CD14-positive monocyte (primary cell): Measurements from ENCODE around the gene DMGDH. TPM values are rescaled to one million over a fixed set of nuclear protein-coding genes. Genes with fewer than 3 reads are reported as not detected.

Experiments used
- DNase-seq, 3 donors: peaks; one replicate each; pipeline ENCODE4 v3.0.0-alpha.2; 2011 to 2022
- H2AFZ ChIP-seq: 2 replicates; pipeline ENCODE4 v1.6.0; 2012; ENCODE audit warnings: mild to moderate bottlenecking, low read depth, low read length, inconsistent platforms; ENCODE audit not compliant: insufficient read depth, poor library complexity, severe bottlenecking
- H3K27ac ChIP-seq, 2 donors: 1 replicate in 1 of 2; 2 replicates in 1 of 2; pipeline ENCODE4 v1.5.1; 2012 to 2013; ENCODE audit warnings: low read length in 2 of 2, control low read depth in 1 of 2, inconsistent platforms in 1 of 2, low read depth in 1 of 2, mild to moderate bottlenecking in 1 of 2
- H3K27me3 ChIP-seq, 2 donors: one replicate each; pipeline versions ENCODE4 v1.6.0 to v1.6.1; 2011 to 2013; ENCODE audit warnings: low read length in 2 of 2; ENCODE audit not compliant: control insufficient read depth in 2 of 2, insufficient read depth in 2 of 2
- H3K36me3 ChIP-seq, 2 donors: replicated peaks in 1 of 2; 1 replicate in 1 of 2; 2 replicates in 1 of 2; pipeline versions ENCODE4 v1.5.1 to v1.6.1; 2012 to 2013; ENCODE audit warnings: low read length in 2 of 2, control low read depth in 1 of 2, inconsistent platforms in 1 of 2, mild to moderate bottlenecking in 1 of 2; ENCODE audit not compliant: insufficient read depth in 2 of 2, control insufficient read depth in 1 of 2
- H3K4me1 ChIP-seq, 2 donors: 1 replicate in 1 of 2; 2 replicates in 1 of 2; pipeline versions ENCODE4 v1.5.1 to v1.6.1; 2012 to 2013; ENCODE audit warnings: low read length in 2 of 2, control low read depth in 1 of 2, inconsistent platforms in 1 of 2, mild to moderate bottlenecking in 1 of 2, moderate library complexity in 1 of 2; ENCODE audit not compliant: insufficient read depth in 2 of 2, control insufficient read depth in 1 of 2
- H3K4me2 ChIP-seq: replicated peaks from 2 replicates; pipeline ENCODE3; 2012; ENCODE audit warnings: low read length, moderate library complexity, mild to moderate bottlenecking; ENCODE audit not compliant: poor library complexity, severe bottlenecking; ENCODE audit errors: extremely low read depth
- H3K4me3 ChIP-seq, 3 experiments: fragments of 200-600 bp in 1 of 3; sonication (generic) in 1 of 3; replicated peaks in 1 of 3; 1 replicate in 2 of 3; 2 replicates in 1 of 3; pipeline ENCODE4 v1.5.1; 2011 to 2013; ENCODE audit warnings: low read length in 3 of 3, mild to moderate bottlenecking in 3 of 3, control low read depth in 2 of 3, low read depth in 2 of 3, inconsistent platforms in 1 of 3, moderate library complexity in 1 of 3
- H3K79me2 ChIP-seq: 2 replicates; pipeline ENCODE4 v1.6.0; 2012; ENCODE audit warnings: mild to moderate bottlenecking, control low read depth, inconsistent platforms, low read length, moderate library complexity; ENCODE audit not compliant: insufficient read depth
- H3K9ac ChIP-seq: 2 replicates; pipeline ENCODE4 v1.6.0; 2017; ENCODE audit warnings: low read length, mild to moderate bottlenecking; ENCODE audit not compliant: insufficient read depth, poor library complexity, severe bottlenecking
- H3K9me3 ChIP-seq, 2 donors: replicated peaks in 1 of 2; 1 replicate in 1 of 2; 2 replicates in 1 of 2; pipeline versions ENCODE4 v1.5.1 to v1.6.1; 2012 to 2013; ENCODE audit warnings: low read length in 2 of 2, control low read depth in 1 of 2; ENCODE audit not compliant: control insufficient read depth in 1 of 2, insufficient read depth in 1 of 2
- H4K20me1 ChIP-seq: 2 replicates; pipeline ENCODE4 v1.6.0; 2012; ENCODE audit warnings: mild to moderate bottlenecking, low read length, control low read depth, moderate library complexity; ENCODE audit not compliant: insufficient read depth
- H3K27ac Mint-ChIP-seq, 7 donors: one replicate each; pipeline ENCODE4 v1.8.0; 2020; ENCODE audit warnings: mild to moderate bottlenecking in 7 of 7, mixed read lengths in 7 of 7, moderate library complexity in 6 of 7, inconsistent platforms in 2 of 7
- H3K27me3 Mint-ChIP-seq, 3 donors: one replicate each; pipeline ENCODE4 v1.8.0; 2021 to 2022; ENCODE audit warnings: low read depth in 3 of 3, mild to moderate bottlenecking in 3 of 3, mixed read lengths in 3 of 3, moderate library complexity in 3 of 3, inconsistent platforms in 1 of 3
- H3K36me3 Mint-ChIP-seq, 2 donors: one replicate each; pipeline ENCODE4 v1.8.0; 2020; ENCODE audit warnings: mixed read lengths in 2 of 2, inconsistent platforms in 1 of 2, mild to moderate bottlenecking in 1 of 2
- H3K4me1 Mint-ChIP-seq: one replicate; pipeline ENCODE4 v1.8.0; 2020; ENCODE audit warnings: mild to moderate bottlenecking, mixed read lengths
- H3K4me3 Mint-ChIP-seq, 2 donors: one replicate each; pipeline ENCODE4 v1.8.0; 2020; ENCODE audit warnings: mild to moderate bottlenecking in 2 of 2, mixed read lengths in 2 of 2, moderate library complexity in 1 of 2
- H3K9me3 Mint-ChIP-seq, 7 donors: one replicate each; pipeline ENCODE4 v1.8.0; 2020 to 2022; ENCODE audit warnings: mixed read lengths in 7 of 7, mild to moderate bottlenecking in 6 of 7, moderate library complexity in 6 of 7, inconsistent platforms in 2 of 7
- WGBS: methylation state at CpG from one replicate; pipeline ENCODE4 v1.1.5; 2013; ENCODE audit warnings: missing lambda C conversion rate; ENCODE audit not compliant: insufficient coverage; 5-methylcytosine and 5-hydroxymethylcytosine counted together
- intact Hi-C, 2 donors: fragments of 100-400 bp; cut with micrococcal nuclease; formaldehyde crosslinking; loops; one replicate each; pipeline versions ENCODE4 v1.15.0 to v1.15.1; 2023
- polyA plus RNA-seq, 3 donors: library from polyadenylated mRNA; depleted of rRNA in 1 of 3; unstranded in 2 of 3; stranded (reverse) in 1 of 3; fragments of 300-500 nt in 2 of 3; fragments of >200 nt in 1 of 3; fragmentation: Illumina TruSeq in 2 of 3; gene quantifications; 1 replicate in 2 of 3; 2 replicates in 1 of 3; pipeline ENCODE4 v1.2.3, GENCODE V29; 2012 to 2021
- TF ChIP-seq, protein P1 (sequence below): fragments of 200-600 bp; IDR thresholded peaks from one replicate; pipeline ENCODE4 v1.8.0; 2022; ENCODE audit warnings: antibody characterized with exemption, mild to moderate bottlenecking

Gene DMGDH
- polyA plus RNA-seq, 3 donors: not detected

DNA sequence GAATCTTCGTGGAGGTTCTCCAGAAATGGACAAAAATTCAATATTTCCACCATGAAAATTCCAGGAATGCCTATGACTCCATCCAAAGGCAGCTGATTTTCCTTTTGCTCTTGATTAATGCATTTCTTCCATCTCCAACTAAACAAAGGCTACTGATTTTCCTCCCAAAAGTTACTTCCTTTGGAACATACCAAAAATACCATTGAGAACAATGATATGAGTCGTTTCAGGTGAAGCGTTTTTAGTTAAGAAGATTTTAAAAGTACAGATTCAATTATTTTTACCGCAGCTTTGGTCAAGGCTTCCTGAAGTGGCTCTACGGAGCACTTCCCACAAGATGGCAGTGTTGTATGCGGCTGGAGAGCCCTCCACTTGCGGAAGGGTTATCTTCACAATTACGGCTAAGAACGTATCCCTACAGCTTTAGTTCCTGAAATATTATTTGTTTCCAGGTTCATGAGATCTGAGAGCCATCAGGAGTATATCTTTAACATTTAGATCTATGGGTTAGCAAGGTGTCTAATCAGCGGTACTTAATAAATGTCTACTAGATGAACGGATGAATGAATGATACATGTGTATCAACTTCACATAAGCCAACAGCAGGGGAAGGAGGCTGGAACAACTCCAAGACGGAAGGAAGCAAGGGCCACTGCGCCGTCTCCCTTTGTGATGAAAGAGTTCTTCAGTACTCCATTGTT lies 48.5 kb downstream of the DMGDH start:
- H2AFZ ChIP-seq: peak overlapping the region; percentile 21
- peak overlapping the region; percentile 22 for H3K4me2 ChIP-seq
- TF ChIP-seq, protein P1, sequence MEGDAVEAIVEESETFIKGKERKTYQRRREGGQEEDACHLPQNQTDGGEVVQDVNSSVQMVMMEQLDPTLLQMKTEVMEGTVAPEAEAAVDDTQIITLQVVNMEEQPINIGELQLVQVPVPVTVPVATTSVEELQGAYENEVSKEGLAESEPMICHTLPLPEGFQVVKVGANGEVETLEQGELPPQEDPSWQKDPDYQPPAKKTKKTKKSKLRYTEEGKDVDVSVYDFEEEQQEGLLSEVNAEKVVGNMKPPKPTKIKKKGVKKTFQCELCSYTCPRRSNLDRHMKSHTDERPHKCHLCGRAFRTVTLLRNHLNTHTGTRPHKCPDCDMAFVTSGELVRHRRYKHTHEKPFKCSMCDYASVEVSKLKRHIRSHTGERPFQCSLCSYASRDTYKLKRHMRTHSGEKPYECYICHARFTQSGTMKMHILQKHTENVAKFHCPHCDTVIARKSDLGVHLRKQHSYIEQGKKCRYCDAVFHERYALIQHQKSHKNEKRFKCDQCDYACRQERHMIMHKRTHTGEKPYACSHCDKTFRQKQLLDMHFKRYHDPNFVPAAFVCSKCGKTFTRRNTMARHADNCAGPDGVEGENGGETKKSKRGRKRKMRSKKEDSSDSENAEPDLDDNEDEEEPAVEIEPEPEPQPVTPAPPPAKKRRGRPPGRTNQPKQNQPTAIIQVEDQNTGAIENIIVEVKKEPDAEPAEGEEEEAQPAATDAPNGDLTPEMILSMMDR: peak; percentile 74
- no peaks in the 10 kb centered on the region for H4K20me1 ChIP-seq
- peak; percentile 38 to 50 (median 42) for DNase-seq
- H3K79me2 ChIP-seq: no peaks in the 10 kb centered on the region
- Mint-ChIP-seq H3K4me1 (peaks cover 16% of the 10 kb centered on the region), H3K27ac (peak overlapping the region in 1 of 7 donors; percentile 46), H3K4me3 (peak overlapping the region; percentile 25 to 59), H3K27me3 (peaks cover 7 to 27% (median 7%) of the 10 kb centered on the region in 3 donors), H3K36me3 (no peaks in the 10 kb centered on the region), H3K9me3 (peaks cover 0 to 2% (median 0%) of the 10 kb centered on the region in 7 donors)
- H3K27me3 ChIP-seq: peaks cover 10 to 15% of the 10 kb centered on the region in 2 donors
- H3K9ac ChIP-seq: no peak overlapping the region
- WGBS: 12% methylated on average over 5 of the region's 14 CpGs
- peaks cover 0 to 3% of the 10 kb centered on the region in 2 donors for H3K4me1 ChIP-seq
- no peak overlapping the region for H3K27ac ChIP-seq
- no peak overlapping the region for H3K4me3 ChIP-seq
- no peaks in the 10 kb centered on the region for H3K9me3 ChIP-seq
- intact Hi-C loops: loop anchor here in 1 of 2 donors (5.0 to 10.0 kb wide), 2 partner anchors 111 to 444 kb away; no protein-coding TSS in a partner anchor
- no peaks in the 10 kb centered on the region for H3K36me3 ChIP-seq

DNA sequence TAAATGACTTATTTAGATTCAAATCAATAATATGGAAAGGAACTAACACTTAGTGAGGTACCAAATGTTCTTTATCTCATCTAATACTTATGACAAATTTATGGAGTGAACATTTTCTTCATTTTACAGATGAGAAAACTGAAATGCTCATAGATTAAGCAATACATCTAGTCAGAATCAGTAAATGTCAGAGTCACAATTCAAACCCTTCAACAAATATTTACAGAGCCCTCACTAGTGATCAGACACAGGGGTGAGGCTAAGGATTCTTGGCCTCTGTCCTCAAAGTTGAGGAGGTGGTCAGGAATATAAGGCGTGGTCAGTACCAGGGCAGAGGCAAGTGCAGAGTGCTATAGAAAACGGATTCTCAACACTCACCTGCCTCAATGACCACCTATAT lies 54.8 kb downstream of the DMGDH start:
- H3K4me1 ChIP-seq: no peaks in the 10 kb centered on the region
- H3K27ac ChIP-seq: no peak overlapping the region
- no peak for DNase-seq
- 89% methylated on average over 1 of the region's 2 CpGs for WGBS
- Mint-ChIP-seq H3K4me1 (no peaks in the 10 kb centered on the region), H3K36me3 (no peaks in the 10 kb centered on the region), H3K27me3 (peaks cover 3 to 11% (median 10%) of the 10 kb centered on the region in 3 donors), H3K4me3 (no peak overlapping the region), H3K27ac (no peak overlapping the region), H3K9me3 (peaks cover 0 to 11% (median 2%) of the 10 kb centered on the region in 7 donors)
- H4K20me1 ChIP-seq: no peaks in the 10 kb centered on the region
- H3K9ac ChIP-seq: no peak overlapping the region
- H3K4me2 ChIP-seq: no peak overlapping the region
- H3K27me3 ChIP-seq: peaks cover 3 to 4% of the 10 kb centered on the region in 2 donors
- no peak overlapping the region for H3K4me3 ChIP-seq
- TF ChIP-seq, protein P1: no peak
- H3K79me2 ChIP-seq: no peaks in the 10 kb centered on the region
- no peak overlapping the region for H2AFZ ChIP-seq
- intact Hi-C loops: no loop called here
- peaks cover 0 to 3% of the 10 kb centered on the region in 2 donors for H3K9me3 ChIP-seq
- H3K36me3 ChIP-seq: no peaks in the 10 kb centered on the region
